Measurements from ENCODE around the gene OSBPL10.

The OSBPL10 gene

GRCh38 chr3:31828007-31828406, 153.1 kb downstream of the OSBPL10 start:
- TF ChIP-seq CTCF (IDR thresholded peaks at IDR 0.05), result no peak
- TF ChIP-seq ZFX (IDR thresholded peaks at IDR 0.05; ENCODE audit: borderline replicate concordance), result no peak

GRCh38 chr3:31823184-31823583, 157.9 kb downstream of the OSBPL10 start:
- TF ChIP-seq ZFX (IDR thresholded peaks at IDR 0.05; ENCODE audit: borderline replicate concordance) (no peak), CTCF (IDR thresholded peaks at IDR 0.05) (no peak)

More at GRCh38 chr3:31828007-31828406, 153.1 kb downstream of the OSBPL10 start:
- no peak overlapping the region for H3K27ac ChIP-seq

GRCh38 chr3:31821118-31821517, 159.9 kb downstream of the OSBPL10 start:
- no peak for TF ChIP-seq CTCF (IDR thresholded peaks at IDR 0.05)
- TF ChIP-seq ZFX (IDR thresholded peaks at IDR 0.05; ENCODE audit: borderline replicate concordance), result no peak
- no peak overlapping the region for H3K27ac ChIP-seq

More at GRCh38 chr3:31823184-31823583, 157.9 kb downstream of the OSBPL10 start:
- H3K27ac ChIP-seq, result no peak overlapping the region

GRCh38 chr3:31819441-31819840, 161.6 kb downstream of the OSBPL10 start:
- no peak overlapping the region for H3K27ac ChIP-seq
- TF ChIP-seq CTCF (IDR thresholded peaks at IDR 0.05) (no peak), ZFX (IDR thresholded peaks at IDR 0.05; ENCODE audit: borderline replicate concordance) (no peak)

- H3K27ac ChIP-seq, result no peak overlapping the region
- TF ChIP-seq CTCF (IDR thresholded peaks at IDR 0.05), result no peak
- no peak for TF ChIP-seq ZFX (IDR thresholded peaks at IDR 0.05; ENCODE audit: borderline replicate concordance)
These were observed 163.6 kb downstream of the OSBPL10 start for GRCh38 chr3:31817411-31817966.

- H3K27ac ChIP-seq, result no peak overlapping the region
- no peak for TF ChIP-seq CTCF (IDR thresholded peaks at IDR 0.05)
- TF ChIP-seq ZFX (IDR thresholded peaks at IDR 0.05; ENCODE audit: borderline replicate concordance), result no peak
These were observed 165.2 kb downstream of the OSBPL10 start for GRCh38 chr3:31815631-31816440.

GRCh38 chr3:31815006-31815405, 166.1 kb downstream of the OSBPL10 start:
- TF ChIP-seq CTCF (IDR thresholded peaks at IDR 0.05) (no peak), ZFX (IDR thresholded peaks at IDR 0.05; ENCODE audit: borderline replicate concordance) (no peak)
- H3K27ac ChIP-seq, result no peak overlapping the region
